Neuronal stem cell (in vitro differentiated cells): ENCODE measurements around the gene HES5.

Experiments used
- DNase-seq: peaks from one replicate; pipeline ENCODE4 v3.0.0-alpha.2; 2013; ENCODE audit warnings: low spot score
- H2AFZ ChIP-seq: one replicate; pipeline ENCODE4 v1.6.1; 2013; ENCODE audit warnings: mild to moderate bottlenecking, low read length, inconsistent platforms
- H2AK5ac ChIP-seq: 2 replicates; pipeline ENCODE4 v1.6.1; 2013; ENCODE audit warnings: low read depth, mild to moderate bottlenecking, inconsistent platforms, low read length, moderate library complexity, mixed read lengths
- H2BK120ac ChIP-seq: 2 replicates; pipeline ENCODE4 v1.6.1; 2013; ENCODE audit warnings: low read depth, mild to moderate bottlenecking, inconsistent platforms, low read length, moderate library complexity, mixed read lengths
- H2BK12ac ChIP-seq: one replicate; pipeline ENCODE4 v1.6.1; 2013; ENCODE audit warnings: low read length, inconsistent platforms
- H2BK15ac ChIP-seq: 2 replicates; pipeline ENCODE4 v1.6.1; 2013; ENCODE audit warnings: mild to moderate bottlenecking, low read length, inconsistent platforms, mixed read lengths
- H2BK5ac ChIP-seq: one replicate; pipeline ENCODE4 v1.6.1; 2013; ENCODE audit warnings: inconsistent platforms, mild to moderate bottlenecking, low read length, moderate library complexity
- H3K14ac ChIP-seq: one replicate; pipeline ENCODE4 v1.6.1; 2013; ENCODE audit warnings: low read length, inconsistent platforms
- H3K18ac ChIP-seq: 2 replicates; pipeline ENCODE4 v1.6.1; 2013; ENCODE audit warnings: low read length, inconsistent platforms
- H3K23ac ChIP-seq: 2 replicates; pipeline ENCODE4 v1.6.1; 2013; ENCODE audit warnings: low read depth, mild to moderate bottlenecking, mixed read lengths, low read length, inconsistent platforms; ENCODE audit not compliant: poor library complexity
- H3K27ac ChIP-seq: replicated peaks from 3 replicates; pipeline ENCODE4 v1.5.1; 2013; ENCODE audit warnings: low read length, inconsistent platforms
- H3K27me3 ChIP-seq, 3 experiments: 2 replicates each; pipeline ENCODE4 v1.6.1; 2013; ENCODE audit warnings: low read length in 3 of 3, mild to moderate bottlenecking in 2 of 3, inconsistent platforms in 1 of 3, low read depth in 1 of 3, mixed read lengths in 1 of 3, moderate library complexity in 1 of 3; ENCODE audit not compliant: control insufficient read depth in 3 of 3, insufficient read depth in 3 of 3
- H3K36me3 ChIP-seq, 2 donors: replicated peaks in 1 of 2; 2 replicates each; pipeline ENCODE4 v1.6.1; 2013; ENCODE audit warnings: low read length in 2 of 2; ENCODE audit not compliant: control insufficient read depth in 2 of 2, insufficient read depth in 2 of 2
- H3K4ac ChIP-seq: 2 replicates; pipeline ENCODE4 v1.6.1; 2013; ENCODE audit warnings: inconsistent platforms, mild to moderate bottlenecking, low read length, moderate library complexity
- H3K4me1 ChIP-seq, 2 donors: 1 replicate in 1 of 2; 2 replicates in 1 of 2; pipeline ENCODE4 v1.6.1; 2013; ENCODE audit warnings: low read length in 2 of 2, low read depth in 1 of 2; ENCODE audit not compliant: control insufficient read depth in 2 of 2, insufficient read depth in 1 of 2
- H3K4me2 ChIP-seq: one replicate; pipeline ENCODE4 v1.6.1; 2013; ENCODE audit warnings: mild to moderate bottlenecking, low read length, inconsistent platforms; ENCODE audit not compliant: insufficient read depth, poor library complexity, severe bottlenecking
- H3K4me3 ChIP-seq, 2 donors: 2 replicates each; pipeline ENCODE4 v1.5.1; 2013; ENCODE audit warnings: low read length in 2 of 2, mild to moderate bottlenecking in 2 of 2, inconsistent platforms in 1 of 2, moderate library complexity in 1 of 2
- H3K79me1 ChIP-seq: one replicate; pipeline ENCODE4 v1.6.1; 2013; ENCODE audit warnings: low read depth, mild to moderate bottlenecking, inconsistent platforms, low read length, moderate library complexity
- H3K9ac ChIP-seq: one replicate; pipeline ENCODE4 v1.6.1; 2013; ENCODE audit warnings: mild to moderate bottlenecking, low read depth, low read length, inconsistent platforms; ENCODE audit not compliant: poor library complexity
- H3K9me3 ChIP-seq, 2 donors: replicated peaks in 1 of 2; 2 replicates each; pipeline versions ENCODE3 to v1.6.1; 2013; ENCODE audit warnings: low read length in 2 of 2, mild to moderate bottlenecking in 2 of 2, inconsistent platforms in 1 of 2, low read depth in 1 of 2, mixed read lengths in 1 of 2, moderate library complexity in 1 of 2; ENCODE audit not compliant: control insufficient read depth in 2 of 2, insufficient read depth in 1 of 2
- H4K8ac ChIP-seq: one replicate; pipeline ENCODE4 v1.6.1; 2013; ENCODE audit warnings: low read depth, mild to moderate bottlenecking, inconsistent platforms, low read length, moderate library complexity
- H4K91ac ChIP-seq: one replicate; pipeline ENCODE4 v1.6.1; 2013; ENCODE audit warnings: low read length, low read depth, mild to moderate bottlenecking, inconsistent platforms; ENCODE audit not compliant: poor library complexity
- WGBS, 2 donors: extraction: QIAGEN DNeasy Blood & Tissue Kit; methylation state at CpG; one replicate each; pipeline ENCODE4 v1.1.7; 2013; ENCODE audit warnings: missing lambda C conversion rate in 2 of 2, mixed read lengths in 1 of 2; ENCODE audit not compliant: insufficient read length in 2 of 2, insufficient replicate concordance in 1 of 2; ENCODE audit errors: extremely low coverage in 2 of 2; 5-methylcytosine and 5-hydroxymethylcytosine counted together

The HES5 gene

DNA sequence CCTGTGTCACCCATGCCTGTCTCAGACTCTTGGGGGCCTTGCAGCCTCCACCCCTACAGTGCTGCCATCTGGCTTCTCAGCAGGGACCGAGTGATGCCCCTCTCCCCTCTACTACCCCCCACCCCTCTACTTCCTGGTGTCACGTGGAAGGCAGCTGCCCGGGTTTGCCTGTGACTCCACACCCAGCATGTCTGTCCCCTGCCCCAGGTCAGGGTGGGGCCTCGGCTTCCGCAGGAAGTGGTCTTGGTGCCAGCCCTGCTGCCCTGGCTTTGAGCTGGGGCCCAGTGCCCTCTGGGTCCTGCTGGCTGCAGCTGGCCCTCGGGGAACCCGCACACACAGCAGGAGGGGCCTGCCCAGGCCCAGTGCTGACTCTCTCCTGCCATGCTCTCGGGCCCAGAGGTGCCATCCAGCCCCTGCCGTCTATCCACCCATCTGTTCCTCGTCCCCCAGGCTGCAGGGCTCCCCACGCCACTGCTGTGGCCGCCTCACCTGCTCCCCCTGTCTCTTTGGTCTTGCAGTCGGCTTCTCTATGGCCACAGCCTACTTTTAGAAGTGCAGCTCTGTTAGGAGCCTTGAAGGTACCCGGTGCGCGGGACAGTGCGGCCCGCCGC is 30.0 kb downstream of the HES5 start:
- Histone ChIP-seq H3K27me3 (peaks cover 0 to 27% (median 0%) of the 10 kb centered on the region in 3 experiments), H2BK12ac (no peak overlapping the region), H4K91ac (no peak overlapping the region), H3K9me3 (no peaks in the 10 kb centered on the region), H3K9ac (no peak overlapping the region), H2BK15ac (peak overlapping the region; percentile 67), H4K8ac (peak overlapping the region; percentile 65), H3K27ac (no peak overlapping the region), H3K23ac (peak overlapping the region; percentile 96), H2BK120ac (no peak overlapping the region), H3K14ac (no peak overlapping the region), H2BK5ac (peak overlapping the region; percentile 90), H2AK5ac (peak overlapping the region; percentile 98), H3K4me3 (no peak overlapping the region), H3K79me1 (no peaks in the 10 kb centered on the region), H3K4me1 (peaks cover 2 to 3% of the 10 kb centered on the region in 2 donors), H3K36me3 (no peaks in the 10 kb centered on the region), H3K18ac (peak overlapping the region; percentile 90), H3K4me2 (no peak overlapping the region), H2AFZ (no peak overlapping the region), H3K4ac (no peak overlapping the region)
- no peak for DNase-seq
- WGBS, 2 donors: no CpG with 5 or more reads among the region's 19 CpGs

DNA sequence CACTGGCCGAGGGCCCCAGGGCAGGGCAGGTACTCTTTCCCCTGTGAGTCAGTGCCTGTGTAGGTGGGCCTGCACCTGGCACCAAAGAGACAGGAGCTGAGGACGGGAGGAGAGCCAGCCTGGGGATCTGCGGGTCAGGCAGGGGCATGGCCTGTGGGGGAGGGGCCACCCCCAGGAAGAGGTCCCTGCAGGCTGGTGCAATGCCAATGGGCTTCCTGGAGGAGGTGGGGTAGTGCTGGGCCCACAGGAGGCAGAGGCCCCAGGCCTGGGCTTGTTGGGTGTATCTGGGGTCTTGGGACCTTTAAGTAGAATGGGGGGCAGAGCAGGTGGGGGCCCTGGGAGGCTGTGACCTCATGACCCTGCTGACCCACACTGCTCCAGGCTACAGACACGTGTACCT is 30.8 kb downstream of the HES5 start:
- no CpG with 5 or more reads among the region's 4 CpGs for WGBS, 2 donors
- peak overlapping the region; percentile 80 for H3K18ac ChIP-seq
- H3K23ac ChIP-seq: peak overlapping the region; percentile 96
- H3K4me2 ChIP-seq: no peak overlapping the region
- no peak overlapping the region for H2AFZ ChIP-seq
- no peak for DNase-seq
- H3K9ac ChIP-seq: peak overlapping the region; percentile 81
- H2AK5ac ChIP-seq: peak overlapping the region; percentile 84
- H3K27ac ChIP-seq: no peak overlapping the region
- no peak overlapping the region for H3K4ac ChIP-seq
- H3K9me3 ChIP-seq: no peaks in the 10 kb centered on the region
- peak overlapping the region in 1 of 2 donors; percentile 31 for H3K4me3 ChIP-seq
- H3K79me1 ChIP-seq: no peaks in the 10 kb centered on the region
- peaks cover 2 to 3% of the 10 kb centered on the region in 2 donors for H3K4me1 ChIP-seq
- peak overlapping the region; percentile 47 for H3K14ac ChIP-seq
- peak overlapping the region; percentile 90 for H2BK5ac ChIP-seq
- peak overlapping the region; percentile 58 for H2BK12ac ChIP-seq
- peaks cover 0 to 35% (median 0%) of the 10 kb centered on the region in 3 experiments for H3K27me3 ChIP-seq
- H3K36me3 ChIP-seq: no peaks in the 10 kb centered on the region
- H4K8ac ChIP-seq: no peak overlapping the region
- H2BK120ac ChIP-seq: no peak overlapping the region
- peak overlapping the region; percentile 67 for H2BK15ac ChIP-seq
- H4K91ac ChIP-seq: no peak overlapping the region

DNA sequence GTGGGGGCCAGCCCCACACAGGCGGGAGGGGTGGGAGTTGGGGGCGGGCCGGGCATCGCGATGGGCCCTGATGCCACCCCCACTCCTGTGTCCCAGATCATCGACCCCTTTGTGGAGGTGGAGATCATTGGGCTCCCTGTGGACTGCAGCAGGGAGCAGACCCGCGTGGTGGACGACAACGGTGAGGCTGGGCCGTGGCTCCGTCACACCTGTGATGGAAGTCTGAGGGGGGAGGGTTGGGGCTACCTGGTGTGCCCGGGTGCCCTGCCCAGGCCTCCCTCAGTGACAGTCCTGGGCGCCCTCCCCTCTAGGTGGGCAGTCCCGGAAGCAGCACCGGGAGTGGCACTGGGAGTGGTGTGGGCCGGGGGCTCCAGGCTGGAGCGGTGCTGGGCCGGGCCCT is 31.4 kb downstream of the HES5 start:
- Histone ChIP-seq H3K27ac (no peak overlapping the region), H2AFZ (no peak overlapping the region), H3K9ac (no peak overlapping the region), H3K4ac (no peak overlapping the region), H3K23ac (no peak overlapping the region), H2AK5ac (peak overlapping the region; percentile 84), H3K4me3 (no peak overlapping the region), H3K4me1 (peaks cover 2 to 3% of the 10 kb centered on the region in 2 donors), H3K9me3 (no peaks in the 10 kb centered on the region), H3K14ac (peak overlapping the region; percentile 47), H3K18ac (peak overlapping the region; percentile 59), H2BK15ac (peak overlapping the region; percentile 45), H3K36me3 (no peaks in the 10 kb centered on the region), H2BK120ac (no peak overlapping the region), H4K91ac (no peak overlapping the region), H3K79me1 (no peaks in the 10 kb centered on the region), H2BK5ac (peak overlapping the region; percentile 90), H2BK12ac (peak overlapping the region; percentile 58), H3K4me2 (no peak overlapping the region), H3K27me3 (peaks cover 0 to 41% (median 0%) of the 10 kb centered on the region in 3 experiments), H4K8ac (no peak overlapping the region)
- no peak for DNase-seq
- no CpG with 5 or more reads among the region's 19 CpGs for WGBS, 2 donors

DNA sequence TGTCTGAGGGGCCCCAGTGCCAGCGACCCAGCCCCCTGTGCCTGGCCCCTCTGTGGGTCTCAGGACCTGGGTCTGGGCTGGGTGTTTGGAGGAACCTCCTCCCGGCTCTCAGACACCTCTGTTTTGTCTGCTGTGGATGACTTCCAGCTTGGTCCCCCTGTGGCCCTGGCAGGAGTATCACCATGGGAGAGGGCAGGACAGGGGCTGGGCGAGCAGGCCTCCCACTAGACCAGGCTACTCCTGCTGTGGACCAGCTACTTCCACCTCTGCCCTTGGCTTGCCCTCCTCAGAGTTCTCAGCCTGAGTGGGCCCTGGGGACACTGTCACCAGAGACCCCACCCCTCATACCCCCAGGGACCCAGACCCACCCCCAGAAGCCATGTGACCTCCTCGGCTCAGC is 32.2 kb downstream of the HES5 start:
- Histone ChIP-seq H4K8ac (no peak overlapping the region), H3K4me1 (peaks cover 2 to 3% of the 10 kb centered on the region in 2 donors), H3K36me3 (no peaks in the 10 kb centered on the region), H3K4me2 (no peak overlapping the region), H2AFZ (no peak overlapping the region), H2BK5ac (peak overlapping the region; percentile 98), H2BK12ac (peak overlapping the region; percentile 90), H3K4ac (no peak overlapping the region), H3K23ac (no peak overlapping the region), H3K27me3 (peaks cover 0 to 49% (median 0%) of the 10 kb centered on the region in 3 experiments), H3K79me1 (no peaks in the 10 kb centered on the region), H3K4me3 (no peak overlapping the region), H2AK5ac (peak overlapping the region; percentile 86), H2BK15ac (peak overlapping the region; percentile 37), H3K9ac (no peak overlapping the region), H3K14ac (peak overlapping the region; percentile 38), H3K27ac (no peak overlapping the region), H3K18ac (peak overlapping the region; percentile 85), H2BK120ac (peak overlapping the region; percentile 96), H4K91ac (no peak overlapping the region), H3K9me3 (no peaks in the 10 kb centered on the region)
- WGBS, 2 donors: no CpG with 5 or more reads among the region's 4 CpGs
- DNase-seq: no peak
